Measurements from ENCODE around the gene APMAP.

Gene APMAP

GRCh38 chr20:24918579-24919566 lies 73.7 kb downstream of the APMAP start:
- Histone ChIP-seq H3K9me3 (ENCODE audit: severe bottlenecking) (no peaks in the 10 kb centered on the region), H3K4me3 (ENCODE audit: severe bottlenecking) (no peak overlapping the region), H3K27me3 (ENCODE audit: insufficient read depth, poor library complexity, severe bottlenecking) (peaks cover 7% of the 10 kb centered on the region), H3K4me1 (ENCODE audit: insufficient read depth, poor library complexity, severe bottlenecking) (no peaks in the 10 kb centered on the region), H3K27ac (ENCODE audit: poor library complexity, severe bottlenecking) (no peak overlapping the region), H3K36me3 (ENCODE audit: low read depth) (no peaks in the 10 kb centered on the region)
- no peak for DNase-seq (ENCODE audit: low spot score)
- TF ChIP-seq, protein P1, sequence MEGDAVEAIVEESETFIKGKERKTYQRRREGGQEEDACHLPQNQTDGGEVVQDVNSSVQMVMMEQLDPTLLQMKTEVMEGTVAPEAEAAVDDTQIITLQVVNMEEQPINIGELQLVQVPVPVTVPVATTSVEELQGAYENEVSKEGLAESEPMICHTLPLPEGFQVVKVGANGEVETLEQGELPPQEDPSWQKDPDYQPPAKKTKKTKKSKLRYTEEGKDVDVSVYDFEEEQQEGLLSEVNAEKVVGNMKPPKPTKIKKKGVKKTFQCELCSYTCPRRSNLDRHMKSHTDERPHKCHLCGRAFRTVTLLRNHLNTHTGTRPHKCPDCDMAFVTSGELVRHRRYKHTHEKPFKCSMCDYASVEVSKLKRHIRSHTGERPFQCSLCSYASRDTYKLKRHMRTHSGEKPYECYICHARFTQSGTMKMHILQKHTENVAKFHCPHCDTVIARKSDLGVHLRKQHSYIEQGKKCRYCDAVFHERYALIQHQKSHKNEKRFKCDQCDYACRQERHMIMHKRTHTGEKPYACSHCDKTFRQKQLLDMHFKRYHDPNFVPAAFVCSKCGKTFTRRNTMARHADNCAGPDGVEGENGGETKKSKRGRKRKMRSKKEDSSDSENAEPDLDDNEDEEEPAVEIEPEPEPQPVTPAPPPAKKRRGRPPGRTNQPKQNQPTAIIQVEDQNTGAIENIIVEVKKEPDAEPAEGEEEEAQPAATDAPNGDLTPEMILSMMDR (IDR thresholded peaks at IDR 0.05; ENCODE audit: poor library complexity, severe bottlenecking), result peak; percentile 63
- ATAC-seq (ENCODE audit: low read depth), result no peak

GRCh38 chr20:24917797-24918578 lies 74.6 kb downstream of the APMAP start:
- Histone ChIP-seq H3K27ac (ENCODE audit: poor library complexity, severe bottlenecking) (no peak overlapping the region), H3K4me3 (ENCODE audit: severe bottlenecking) (no peak overlapping the region), H3K27me3 (ENCODE audit: insufficient read depth, poor library complexity, severe bottlenecking) (peaks cover 7% of the 10 kb centered on the region), H3K36me3 (ENCODE audit: low read depth) (no peaks in the 10 kb centered on the region), H3K9me3 (ENCODE audit: severe bottlenecking) (no peaks in the 10 kb centered on the region), H3K4me1 (ENCODE audit: insufficient read depth, poor library complexity, severe bottlenecking) (no peaks in the 10 kb centered on the region)
- ATAC-seq (ENCODE audit: low read depth) (peak; percentile 80), DNase-seq (ENCODE audit: low spot score) (no peak)
- TF ChIP-seq, protein P1 (IDR thresholded peaks at IDR 0.05; ENCODE audit: poor library complexity, severe bottlenecking), result peak; percentile 91

DNA sequence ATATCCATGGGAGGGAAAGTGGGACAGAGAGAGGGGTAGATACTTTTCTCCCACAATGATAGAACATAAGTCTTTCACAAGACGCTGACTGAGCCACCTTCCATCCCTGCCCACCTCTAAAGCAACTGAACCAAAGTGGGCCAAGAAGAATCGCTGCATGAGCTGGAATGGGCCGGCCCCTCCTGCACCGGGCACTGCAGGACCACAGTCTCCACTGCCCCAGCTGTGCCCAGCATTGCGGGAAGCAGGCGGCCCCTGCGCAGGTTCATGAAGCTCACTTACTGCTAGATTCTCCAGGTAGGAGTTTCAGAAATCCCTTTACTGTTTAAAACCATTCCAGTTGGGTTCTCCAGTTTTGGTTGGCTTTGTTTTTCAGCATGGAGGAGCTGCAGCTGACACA lies 75.5 kb downstream of the APMAP start:
- Histone ChIP-seq H3K4me1 (ENCODE audit: insufficient read depth, poor library complexity, severe bottlenecking) (no peaks in the 10 kb centered on the region), H3K36me3 (ENCODE audit: low read depth) (no peaks in the 10 kb centered on the region), H3K27me3 (ENCODE audit: insufficient read depth, poor library complexity, severe bottlenecking) (peaks cover 7% of the 10 kb centered on the region), H3K4me3 (ENCODE audit: severe bottlenecking) (no peak overlapping the region), H3K27ac (ENCODE audit: poor library complexity, severe bottlenecking) (no peak overlapping the region), H3K9me3 (ENCODE audit: severe bottlenecking) (no peaks in the 10 kb centered on the region)
- TF ChIP-seq, protein P1 (IDR thresholded peaks at IDR 0.05; ENCODE audit: poor library complexity, severe bottlenecking), result no peak
- ATAC-seq (ENCODE audit: low read depth) (no peak), DNase-seq (ENCODE audit: low spot score) (no peak)

DNA sequence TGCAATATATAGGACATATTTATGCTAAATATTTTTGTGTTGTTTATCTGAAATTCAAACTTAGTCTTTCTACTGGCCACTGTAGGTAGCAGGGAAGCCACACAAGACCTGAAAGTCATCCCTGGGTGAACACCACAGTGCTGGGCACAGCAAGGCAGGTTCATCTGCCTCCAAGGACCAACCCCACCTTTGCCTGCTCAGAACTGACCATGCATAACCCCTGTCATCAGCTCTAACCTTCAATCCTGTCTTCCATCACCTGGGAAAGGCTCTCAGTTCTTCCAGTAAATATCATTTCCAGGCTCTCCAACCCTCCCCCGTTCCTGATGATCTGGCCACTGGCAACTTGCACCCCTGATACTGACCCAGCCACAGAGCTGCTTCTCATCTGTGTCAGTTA lies 76.1 kb downstream of the APMAP start:
- TF ChIP-seq, protein P1 (IDR thresholded peaks at IDR 0.05; ENCODE audit: poor library complexity, severe bottlenecking), result no peak
- ATAC-seq (ENCODE audit: low read depth), result no peak
- no peak overlapping the region for H3K27ac ChIP-seq (ENCODE audit: poor library complexity, severe bottlenecking)

More for the DNA sequence above, 76.1 kb downstream of the APMAP start:
- Histone ChIP-seq H3K27me3 (ENCODE audit: insufficient read depth, poor library complexity, severe bottlenecking) (peaks cover 7% of the 10 kb centered on the region), H3K9me3 (ENCODE audit: severe bottlenecking) (no peaks in the 10 kb centered on the region), H3K36me3 (ENCODE audit: low read depth) (no peaks in the 10 kb centered on the region), H3K4me3 (ENCODE audit: severe bottlenecking) (no peak overlapping the region), H3K4me1 (ENCODE audit: insufficient read depth, poor library complexity, severe bottlenecking) (no peaks in the 10 kb centered on the region)
- no peak for DNase-seq (ENCODE audit: low spot score)

Measured in RWPE2 (cell line).